Ascending aorta (tissue), 2 donors: Measurements from ENCODE around the gene ISYNA1. TPM values are rescaled to one million over a fixed set of nuclear protein-coding genes. Genes with fewer than 3 reads are reported as not detected.
A peak's percentile ranks its signal among the peaks of the same experiment; 100 is the strongest.

ENCODE experiments used
- DNase-seq, 2 donors: peaks; one replicate each; pipeline ENCODE4 v3.0.0-alpha.2; 2019; ENCODE audit warnings: low spot score in 2 of 2
- H3K27ac ChIP-seq, 2 donors: fragments of 200-600 bp; sonication (generic); one replicate each; pipeline ENCODE4 v1.5.1; 2016 to 2017; ENCODE audit warnings: mild to moderate bottlenecking in 1 of 2
- H3K27me3 ChIP-seq: fragments of 200-600 bp; sonication (generic); one replicate; pipeline ENCODE4 v1.5.1; 2017
- H3K36me3 ChIP-seq, 2 donors: fragments of 200-600 bp; sonication (generic); one replicate each; pipeline ENCODE4 v1.5.1; 2016
- H3K4me1 ChIP-seq, 2 donors: fragments of 200-600 bp; sonication (generic); one replicate each; pipeline ENCODE4 v1.5.1; 2016 to 2017; ENCODE audit warnings: mild to moderate bottlenecking in 1 of 2
- H3K4me3 ChIP-seq, 2 donors: fragments of 200-600 bp; sonication (generic); one replicate each; pipeline ENCODE4 v1.5.1; 2016 to 2017; ENCODE audit warnings: mild to moderate bottlenecking in 1 of 2
- H3K9me3 ChIP-seq, 2 donors: fragments of 200-600 bp; sonication (generic); one replicate each; pipeline ENCODE4 v1.5.1; 2016
- CTCF ChIP-seq, 3 experiments: fragments of 200-600 bp in 2 of 3; fragments of 450-650 bp in 1 of 3; sonication (generic) in 2 of 3; IDR thresholded peaks; one replicate each; pipeline ENCODE4 v1.5.1; 2016 to 2019; ENCODE audit warnings: antibody characterized with exemption in 3 of 3, mild to moderate bottlenecking in 1 of 3, moderate library complexity in 1 of 3
- intact Hi-C: fragments of 100-400 bp; cut with DNase I; formaldehyde crosslinking; loops from one replicate; pipeline ENCODE4 v1.15.1; 2023
- total RNA-seq: library from RNA; depleted of rRNA; stranded (reverse); fragments of >200 nt; gene quantifications from one replicate; pipeline ENCODE4 v1.1.0, GENCODE V29; 2016

The ISYNA1 gene
- total RNA-seq, 1 donor from 2014 or later: 93.1 TPM

DNA sequence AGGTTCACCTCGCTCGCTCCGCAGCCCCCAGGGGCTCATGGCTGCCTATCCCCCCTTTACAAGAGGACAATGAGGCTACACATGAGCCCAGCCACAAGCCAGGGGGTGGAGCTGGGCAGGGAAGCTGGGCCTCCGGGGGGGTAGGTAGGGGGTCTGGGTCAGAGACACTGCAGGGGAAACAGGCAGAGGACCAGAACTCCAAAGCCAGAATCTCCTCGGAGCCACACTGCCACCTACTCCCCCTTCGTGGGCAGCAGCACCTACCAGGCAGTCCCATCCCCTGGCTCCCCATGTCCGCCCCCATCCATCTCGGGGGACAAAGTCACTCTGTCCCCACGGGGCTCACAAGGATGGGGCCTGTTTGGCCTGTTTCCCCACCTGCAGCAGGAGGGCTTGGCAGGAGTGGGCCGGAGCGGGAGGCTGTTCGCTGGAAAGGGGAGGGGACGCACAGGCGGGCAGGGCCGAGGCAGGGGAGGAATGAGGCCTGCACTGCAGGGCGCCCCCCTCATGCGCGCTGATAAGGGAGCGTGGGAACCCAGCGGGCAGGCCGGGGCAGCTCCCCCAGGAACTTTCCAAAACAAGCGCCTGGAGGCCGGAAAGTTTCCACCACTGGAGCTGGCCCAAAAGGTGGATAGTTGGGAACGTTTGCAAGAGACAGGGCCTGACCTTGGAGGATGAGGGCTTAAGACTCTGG lies 545 bp upstream of the ISYNA1 start:
- DNase-seq: peak in 1 of 2 donors; percentile 86
- peak overlapping the region; percentile 84 to 86 for H3K27ac ChIP-seq
- no peaks in the 10 kb centered on the region for H3K9me3 ChIP-seq
- TF ChIP-seq CTCF (IDR thresholded peaks at IDR 0.05): no peak
- H3K4me1 ChIP-seq: peaks cover 16 to 32% of the 10 kb centered on the region in 2 donors
- H3K27me3 ChIP-seq: no peaks in the 10 kb centered on the region
- H3K36me3 ChIP-seq: peaks cover 3 to 20% of the 10 kb centered on the region in 2 donors
- intact Hi-C loops: no loop called here
- H3K4me3 ChIP-seq: peak overlapping the region; percentile 64 to 73

GRCh38 chr19:18436671-18437490 lies 1.1 kb downstream of the ISYNA1 start:
- Histone ChIP-seq H3K36me3 (peaks cover 3 to 14% of the 10 kb centered on the region in 2 donors), H3K4me1 (peaks cover 16 to 36% of the 10 kb centered on the region in 2 donors)
- peak in 1 of 2 donors; percentile 89 for DNase-seq

DNA sequence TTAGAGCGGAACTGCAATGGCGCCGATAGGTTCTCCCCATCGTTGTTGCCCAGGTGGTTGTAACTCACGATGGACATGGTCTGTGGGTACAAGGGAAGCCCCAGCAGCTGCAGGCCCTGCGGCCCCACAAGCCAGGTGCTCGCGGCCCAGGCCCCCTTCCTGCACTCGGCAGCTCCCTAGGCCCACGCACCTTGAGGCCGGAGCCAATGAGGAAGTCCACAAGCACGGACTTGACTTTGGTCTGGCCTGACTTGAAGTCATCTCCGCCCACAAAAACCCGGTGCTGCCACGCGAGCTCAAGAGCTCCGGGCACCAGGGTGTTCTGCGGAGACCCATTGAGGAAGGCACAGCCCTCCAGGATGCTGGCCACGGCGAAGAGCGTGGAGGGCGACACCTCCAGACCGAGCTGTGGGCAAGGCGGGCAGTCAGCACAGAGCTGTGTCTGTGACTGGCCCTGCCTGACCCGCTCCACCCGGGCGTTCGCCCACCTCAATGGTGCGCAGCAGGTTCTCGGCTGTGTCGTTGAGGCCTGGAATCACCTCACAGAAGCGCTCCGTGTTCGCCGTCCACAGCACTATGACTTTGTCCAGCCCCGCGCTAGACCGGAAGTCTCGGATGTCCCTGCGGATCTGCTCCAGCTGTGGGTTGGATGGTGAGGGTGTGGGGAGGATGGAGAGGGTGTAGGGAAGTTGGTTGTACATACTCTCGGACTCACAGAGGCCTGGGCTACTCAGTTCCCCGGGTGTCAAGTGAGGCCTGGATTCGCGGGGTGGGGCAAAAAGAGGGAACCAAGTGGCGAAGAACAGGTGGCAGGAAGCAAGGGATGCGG lies 1.9 kb downstream of the ISYNA1 start:
- intact Hi-C loops: loop anchor here (2.0 kb wide), 1 partner anchor 17 kb away; the partner anchor contains the start of gene SSBP4
- Histone ChIP-seq H3K36me3 (peaks cover 3 to 14% of the 10 kb centered on the region in 2 donors), H3K4me3 (peak overlapping the region in 1 of 2 donors; percentile 73), H3K9me3 (no peaks in the 10 kb centered on the region), H3K4me1 (peaks cover 16 to 36% of the 10 kb centered on the region in 2 donors), H3K27ac (peak overlapping the region in 1 of 2 donors; percentile 65), H3K27me3 (no peaks in the 10 kb centered on the region)
- DNase-seq: no peak
- TF ChIP-seq CTCF (IDR thresholded peaks at IDR 0.05): no peak

More at GRCh38 chr19:18436671-18437490, 1.1 kb downstream of the ISYNA1 start:
- peak overlapping the region; percentile 64 to 73 for H3K4me3 ChIP-seq
- TF ChIP-seq CTCF (IDR thresholded peaks at IDR 0.05): peak in 1 of 3 experiments; percentile 11
- intact Hi-C loops: loop anchor here (2.0 kb wide), 1 partner anchor 18 kb away; the partner anchor contains the start of gene SSBP4
- H3K27ac ChIP-seq: peak overlapping the region; percentile 65 to 86
- H3K27me3 ChIP-seq: no peaks in the 10 kb centered on the region
- no peaks in the 10 kb centered on the region for H3K9me3 ChIP-seq

DNA sequence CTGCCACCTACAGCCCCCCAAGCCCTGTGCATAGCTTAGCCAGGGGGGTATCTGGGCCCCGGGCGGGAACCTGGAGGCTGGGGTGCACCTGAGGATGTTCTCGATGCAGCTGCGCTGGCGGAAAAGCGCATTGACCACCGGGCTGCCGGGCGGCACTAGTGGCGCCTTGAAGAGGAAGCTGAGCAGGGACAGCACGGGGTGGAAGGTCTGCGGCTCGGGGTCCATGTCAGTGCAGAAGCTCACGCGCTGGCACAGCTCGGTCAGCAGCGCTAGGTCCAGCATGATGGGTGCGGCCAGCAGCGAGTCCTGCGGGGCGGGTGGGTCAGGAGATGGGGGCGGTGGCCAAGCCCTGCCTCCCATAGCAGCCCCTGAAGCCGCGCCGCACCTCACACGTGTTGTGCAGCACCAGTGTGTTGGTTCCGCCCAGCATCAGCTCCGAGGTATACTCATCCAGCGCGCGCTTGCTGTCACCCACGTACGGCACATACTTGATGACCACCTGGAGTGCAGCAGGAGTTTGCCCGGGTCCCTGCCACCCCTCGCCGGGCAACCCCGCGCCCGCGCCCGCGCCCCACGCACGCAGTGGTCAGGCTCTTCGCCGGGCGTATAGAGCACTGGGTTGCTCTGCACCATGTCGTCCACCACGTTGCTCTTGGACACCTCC lies 2.6 kb downstream of the ISYNA1 start:
- H3K4me3 ChIP-seq: no peak overlapping the region
- TF ChIP-seq CTCF (IDR thresholded peaks at IDR 0.05): no peak
- no peaks in the 10 kb centered on the region for H3K9me3 ChIP-seq
- intact Hi-C loops: no loop called here
- no peak overlapping the region for H3K27ac ChIP-seq
- peaks cover 16 to 36% of the 10 kb centered on the region in 2 donors for H3K4me1 ChIP-seq
- H3K36me3 ChIP-seq: peaks cover 3 to 14% of the 10 kb centered on the region in 2 donors
- H3K27me3 ChIP-seq: no peaks in the 10 kb centered on the region
- DNase-seq: no peak
